Measurements from ENCODE around the gene CORT. TPM values are rescaled to one million over a fixed set of nuclear protein-coding genes. Genes with fewer than 3 reads are reported as not detected.

Gene CORT
- polyA plus RNA-seq, 1 donor (not counting 4 experiments of a cell fraction or from before 2014, with no cell fraction given): 0.17 TPM

GRCh38 chr1:10432910-10433700, 16.7 kb upstream of the CORT start:
- H4K20me1 ChIP-seq (ENCODE audit: control insufficient read depth, extremely low read depth, insufficient read depth, low read length): no peaks in the 10 kb centered on the region
- peaks cover 12% of the 10 kb centered on the region for H3K4me1 ChIP-seq (ENCODE audit: control insufficient read depth, extremely low read depth, insufficient read depth, low read length)
- peaks cover 0 to 2% of the 10 kb centered on the region in 2 experiments for H3K36me3 ChIP-seq (ENCODE audit: control insufficient read depth in 2 of 2, extremely low read depth in 1 of 2, insufficient read depth in 2 of 2, low read length in 2 of 2)
- H3K27ac ChIP-seq (ENCODE audit: control insufficient read depth, insufficient read depth, low read length): no peak overlapping the region
- H3K27me3 ChIP-seq (ENCODE audit: control insufficient read depth, extremely low read depth, insufficient read depth, low read length): no peaks in the 10 kb centered on the region
- H3K79me2 ChIP-seq (ENCODE audit: control insufficient read depth, insufficient read depth, low read length): peaks cover 10% of the 10 kb centered on the region
- no peak overlapping the region for H3K4me3 ChIP-seq (ENCODE audit: control insufficient read depth in 2 of 3, extremely low read depth in 1 of 3, insufficient read depth in 2 of 3, low read depth in 1 of 3, low read length in 3 of 3)
- TF ChIP-seq EZH2 (IDR thresholded peaks at IDR 0.05; ENCODE audit: low read length) (no peak), CTCF (optimal IDR thresholded peaks at IDR 0.05 in 1 of 3, IDR thresholded peaks at IDR 0.05 in 1 of 3, conservative IDR thresholded peaks at IDR 0.05 in 1 of 3; ENCODE audit: extremely low read depth in 1 of 3, insufficient read depth in 2 of 3, low read length in 3 of 3) (no peak)
- no peak for DNase-seq (ENCODE audit: low read depth, low spot score)
- no peaks in the 10 kb centered on the region for H3K9me1 ChIP-seq (ENCODE audit: control insufficient read depth, extremely low read depth, insufficient read depth, low read length)
- H3K9me3 ChIP-seq (ENCODE audit: control insufficient read depth, low read depth, low read length): no peaks in the 10 kb centered on the region
- no peak overlapping the region for H3K4me2 ChIP-seq (ENCODE audit: control insufficient read depth, extremely low read depth, insufficient read depth, low read depth, low read length)
- H3K9ac ChIP-seq (ENCODE audit: control insufficient read depth, extremely low read depth, insufficient read depth, low read length): no peak overlapping the region
- no peak for FAIRE-seq
- no peak overlapping the region for H2AFZ ChIP-seq (ENCODE audit: control insufficient read depth, low read length)
- dilution Hi-C loops (cut with MboI; ENCODE audit: extremely low pct_ligation_motif_present, low sequenced_read_pairs): no loop called here

- H3K36me3 ChIP-seq (ENCODE audit: control insufficient read depth in 2 of 2, extremely low read depth in 1 of 2, insufficient read depth in 2 of 2, low read length in 2 of 2): peaks cover 0 to 2% of the 10 kb centered on the region in 2 experiments
- no peaks in the 10 kb centered on the region for H3K27me3 ChIP-seq (ENCODE audit: control insufficient read depth, extremely low read depth, insufficient read depth, low read length)
- H3K4me1 ChIP-seq (ENCODE audit: control insufficient read depth, extremely low read depth, insufficient read depth, low read length): peaks cover 12% of the 10 kb centered on the region
- peaks cover 10% of the 10 kb centered on the region for H3K79me2 ChIP-seq (ENCODE audit: control insufficient read depth, insufficient read depth, low read length)
- H4K20me1 ChIP-seq (ENCODE audit: control insufficient read depth, extremely low read depth, insufficient read depth, low read length): no peaks in the 10 kb centered on the region
- H3K9me1 ChIP-seq (ENCODE audit: control insufficient read depth, extremely low read depth, insufficient read depth, low read length): no peaks in the 10 kb centered on the region
- dilution Hi-C loops (cut with MboI; ENCODE audit: extremely low pct_ligation_motif_present, low sequenced_read_pairs): no loop called here
- no peak overlapping the region for H3K4me3 ChIP-seq (ENCODE audit: control insufficient read depth in 2 of 3, extremely low read depth in 1 of 3, insufficient read depth in 2 of 3, low read depth in 1 of 3, low read length in 3 of 3)
- H3K4me2 ChIP-seq (ENCODE audit: control insufficient read depth, extremely low read depth, insufficient read depth, low read depth, low read length): no peak overlapping the region
- TF ChIP-seq CTCF (optimal IDR thresholded peaks at IDR 0.05 in 1 of 3, IDR thresholded peaks at IDR 0.05 in 1 of 3, conservative IDR thresholded peaks at IDR 0.05 in 1 of 3; ENCODE audit: extremely low read depth in 1 of 3, insufficient read depth in 2 of 3, low read length in 3 of 3): no peak
- no peak for TF ChIP-seq EZH2 (IDR thresholded peaks at IDR 0.05; ENCODE audit: low read length)
- no peaks in the 10 kb centered on the region for H3K9me3 ChIP-seq (ENCODE audit: control insufficient read depth, low read depth, low read length)
- H3K9ac ChIP-seq (ENCODE audit: control insufficient read depth, extremely low read depth, insufficient read depth, low read length): no peak overlapping the region
- no peak overlapping the region for H3K27ac ChIP-seq (ENCODE audit: control insufficient read depth, insufficient read depth, low read length)
- no peak for DNase-seq (ENCODE audit: low read depth, low spot score)
- no peak overlapping the region for H2AFZ ChIP-seq (ENCODE audit: control insufficient read depth, low read length)
- no peak for FAIRE-seq
Observed at GRCh38 chr1:10433790-10434189, 16.0 kb upstream of the CORT start.

Measured in keratinocyte (primary cell).